ENCODE data around the gene GRXCR2.

GRXCR2 gene, protein sequence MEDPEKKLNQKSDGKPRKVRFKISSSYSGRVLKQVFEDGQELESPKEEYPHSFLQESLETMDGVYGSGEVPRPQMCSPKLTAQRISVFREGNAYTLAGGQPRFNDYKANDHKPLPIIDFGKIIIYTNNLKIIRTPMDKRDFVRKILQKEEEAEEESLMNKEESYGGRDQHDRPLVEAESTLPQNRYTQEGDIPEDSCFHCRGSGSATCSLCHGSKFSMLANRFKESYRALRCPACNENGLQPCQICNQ

DNA sequence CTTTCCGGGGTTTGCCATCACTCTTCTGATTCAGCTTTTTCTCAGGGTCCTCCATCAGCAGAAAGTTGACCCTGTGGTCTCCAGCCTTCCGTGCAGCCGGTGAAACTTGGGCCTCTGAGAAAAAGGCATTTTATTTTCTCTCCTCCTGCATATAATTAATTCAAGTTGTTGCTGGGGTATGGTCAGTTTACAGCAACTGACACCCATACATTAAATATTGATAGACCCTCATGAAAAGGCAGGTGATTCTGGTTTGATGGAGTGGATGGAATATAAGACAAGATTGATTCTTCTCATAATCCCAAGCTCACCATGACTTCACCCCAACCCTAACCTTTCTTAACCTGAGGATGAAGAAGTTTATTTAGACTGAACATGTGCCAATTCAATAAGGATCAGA is at the start of gene GRXCR2:
Gene GRXCR2, minus strand, starts transcription at position 101 of the 400 bp plus-strand sequence. Its CDS starts 46 bp downstream, at position 55.
- TF ChIP-seq, protein P1, sequence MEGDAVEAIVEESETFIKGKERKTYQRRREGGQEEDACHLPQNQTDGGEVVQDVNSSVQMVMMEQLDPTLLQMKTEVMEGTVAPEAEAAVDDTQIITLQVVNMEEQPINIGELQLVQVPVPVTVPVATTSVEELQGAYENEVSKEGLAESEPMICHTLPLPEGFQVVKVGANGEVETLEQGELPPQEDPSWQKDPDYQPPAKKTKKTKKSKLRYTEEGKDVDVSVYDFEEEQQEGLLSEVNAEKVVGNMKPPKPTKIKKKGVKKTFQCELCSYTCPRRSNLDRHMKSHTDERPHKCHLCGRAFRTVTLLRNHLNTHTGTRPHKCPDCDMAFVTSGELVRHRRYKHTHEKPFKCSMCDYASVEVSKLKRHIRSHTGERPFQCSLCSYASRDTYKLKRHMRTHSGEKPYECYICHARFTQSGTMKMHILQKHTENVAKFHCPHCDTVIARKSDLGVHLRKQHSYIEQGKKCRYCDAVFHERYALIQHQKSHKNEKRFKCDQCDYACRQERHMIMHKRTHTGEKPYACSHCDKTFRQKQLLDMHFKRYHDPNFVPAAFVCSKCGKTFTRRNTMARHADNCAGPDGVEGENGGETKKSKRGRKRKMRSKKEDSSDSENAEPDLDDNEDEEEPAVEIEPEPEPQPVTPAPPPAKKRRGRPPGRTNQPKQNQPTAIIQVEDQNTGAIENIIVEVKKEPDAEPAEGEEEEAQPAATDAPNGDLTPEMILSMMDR (IDR thresholded peaks at IDR 0.05; ENCODE audit: insufficient read depth, low read depth, low read length, missing control alignments): no peak
- no peak within 1 kb of the TSS for H3K4me3 ChIP-seq (ENCODE audit: low read length)
- no peak for DNase-seq (ENCODE audit: low read depth)

DNA sequence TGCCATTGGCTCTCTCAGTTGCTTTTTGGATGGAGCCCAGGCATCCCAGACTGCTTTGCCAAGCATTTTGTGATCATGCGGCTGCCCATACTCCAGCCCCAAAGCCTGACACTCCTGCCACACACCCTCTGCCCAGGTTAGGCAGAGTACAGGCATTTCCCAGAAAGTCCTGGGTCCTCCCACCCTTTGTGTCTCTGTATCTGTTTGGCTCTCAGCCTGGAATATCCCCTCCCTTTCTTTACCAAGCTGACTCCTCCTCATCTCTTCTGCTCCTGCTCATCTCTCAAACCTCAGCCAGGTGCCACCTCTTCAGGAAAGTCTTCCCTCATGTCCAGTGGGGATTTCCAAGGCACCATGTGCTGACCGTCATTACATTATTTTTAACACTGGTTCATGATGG is 49.2 kb upstream of the GRXCR2 start:
- TF ChIP-seq, protein P1 (IDR thresholded peaks at IDR 0.05; ENCODE audit: insufficient read depth, low read depth, low read length, missing control alignments): no peak
- no peak overlapping the region for H3K4me3 ChIP-seq (ENCODE audit: low read length)
- peak; percentile 68 for DNase-seq (ENCODE audit: low read depth)

DNA sequence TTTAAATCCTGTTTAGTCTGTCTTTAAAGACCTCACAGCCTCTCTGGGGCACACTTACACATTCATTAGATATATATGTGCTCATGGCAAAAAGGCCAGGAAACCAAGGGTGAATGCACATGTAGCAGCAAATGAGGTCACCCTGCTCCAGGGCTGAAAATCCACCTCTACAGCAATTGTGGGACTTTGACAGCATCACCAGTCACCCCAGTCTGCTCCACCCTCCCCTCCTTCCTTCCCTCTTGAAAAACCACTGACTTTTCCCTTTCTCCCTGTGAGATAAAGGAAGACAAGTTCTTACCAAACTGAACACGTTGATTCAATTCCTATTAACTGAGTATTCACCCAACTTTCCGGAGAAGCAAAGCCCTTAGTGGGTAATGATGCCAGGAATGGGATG is 48.4 kb upstream of the GRXCR2 start:
- H3K4me3 ChIP-seq (ENCODE audit: low read length): no peak overlapping the region
- TF ChIP-seq, protein P1 (IDR thresholded peaks at IDR 0.05; ENCODE audit: insufficient read depth, low read depth, low read length, missing control alignments): peak; percentile 1
- peak; percentile 99 for DNase-seq (ENCODE audit: low read depth)

DNA sequence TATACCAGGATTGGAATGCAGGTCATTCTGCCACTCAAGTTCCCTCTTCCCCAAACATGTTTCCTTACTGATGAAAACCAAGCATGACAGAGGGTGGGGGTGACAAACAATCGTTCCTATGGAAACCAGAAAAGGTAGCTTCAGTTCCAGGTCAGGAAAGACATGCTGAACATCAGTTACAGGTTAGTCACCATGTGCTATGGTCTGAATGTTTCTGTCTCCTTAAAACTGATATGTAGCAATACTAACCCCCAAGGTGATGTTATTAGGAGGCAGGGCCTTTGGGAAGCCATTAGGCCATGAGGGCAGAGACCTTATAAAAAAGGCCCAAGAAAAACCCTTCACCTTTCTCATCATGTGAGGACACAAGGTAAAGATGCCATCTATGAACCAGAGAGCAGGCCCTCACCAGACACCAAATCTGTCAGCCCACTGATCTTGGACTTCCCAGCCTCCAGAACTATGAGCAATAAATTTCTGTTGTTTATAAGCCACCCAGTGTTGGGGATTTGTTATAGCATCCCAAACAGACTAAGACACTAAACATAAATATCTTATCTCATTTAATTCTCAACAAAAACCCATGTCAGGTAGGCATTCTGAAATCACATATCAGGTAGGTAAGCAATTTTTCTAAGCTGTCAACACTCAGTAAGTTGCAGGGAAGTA is 47.9 kb upstream of the GRXCR2 start:
- no peak overlapping the region for H3K4me3 ChIP-seq (ENCODE audit: low read length)
- TF ChIP-seq, protein P1 (IDR thresholded peaks at IDR 0.05; ENCODE audit: insufficient read depth, low read depth, low read length, missing control alignments): peak; percentile 13

DNA sequence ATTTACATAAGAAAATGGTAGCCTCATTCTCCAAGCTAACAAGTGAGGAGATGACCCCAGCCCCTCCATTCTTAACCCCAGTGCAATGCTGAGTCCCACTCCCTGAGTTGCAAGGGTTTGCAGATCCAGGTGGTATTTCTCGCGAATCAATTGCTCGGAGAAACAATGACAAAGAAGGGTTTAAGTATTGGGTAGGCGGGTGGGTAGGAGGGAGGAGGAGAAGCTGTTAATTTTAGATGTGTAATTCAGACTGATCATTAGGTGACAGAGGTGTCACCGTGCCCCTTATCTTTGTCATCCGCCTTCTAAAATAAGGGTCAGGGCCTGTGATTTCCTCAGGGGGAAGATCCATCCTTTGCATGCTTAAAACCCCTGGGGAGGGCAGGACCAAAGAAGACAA is 46.6 kb upstream of the GRXCR2 start:
- no peak overlapping the region for H3K4me3 ChIP-seq (ENCODE audit: low read length)
- TF ChIP-seq, protein P1 (IDR thresholded peaks at IDR 0.05; ENCODE audit: insufficient read depth, low read depth, low read length, missing control alignments): no peak
- DNase-seq (ENCODE audit: low read depth): no peak

More for the DNA sequence above, 47.9 kb upstream of the GRXCR2 start:
- DNase-seq (ENCODE audit: low read depth): peak; percentile 22

DNA sequence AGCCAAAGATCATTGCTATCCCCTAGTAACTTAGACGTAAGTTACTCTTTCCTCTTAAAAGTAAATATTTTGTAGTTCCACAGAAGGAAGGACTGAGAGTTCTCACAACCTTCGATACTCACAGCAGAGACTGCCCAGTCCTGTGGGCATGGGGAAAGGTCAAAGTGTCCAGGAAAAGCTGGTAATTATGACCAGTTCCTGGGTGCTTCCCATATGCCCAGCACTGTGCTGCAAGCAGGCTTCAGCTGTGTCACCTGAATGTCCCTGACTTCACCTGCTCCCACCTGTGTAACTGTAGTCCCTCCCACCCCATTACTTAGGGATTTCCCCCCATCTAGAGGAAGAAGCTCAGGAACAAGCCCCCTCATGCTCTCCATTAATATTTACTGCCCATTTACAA is 45.6 kb upstream of the GRXCR2 start:
- no peak for DNase-seq (ENCODE audit: low read depth)
- TF ChIP-seq, protein P1 (IDR thresholded peaks at IDR 0.05; ENCODE audit: insufficient read depth, low read depth, low read length, missing control alignments): no peak
- H3K4me3 ChIP-seq (ENCODE audit: low read length): no peak overlapping the region
